HG03175 (cell line): ENCODE data around the gene ROGDI.
A peak's percentile ranks its signal among the peaks of the same experiment; 100 is the strongest.

ENCODE experiments used
- ATAC-seq: cut with Tn5 transposase; IDR thresholded peaks from one replicate; pipeline ENCODE4 v1.9.1; 2021; ENCODE audit warnings: mild to moderate bottlenecking, moderate library complexity; ENCODE audit not compliant: unreplicated experiment

The ROGDI gene

GRCh38 chr16:4801962-4802658, at the start of gene ROGDI:
Gene ROGDI (minus strand): TSS chr16:4802633. CDS start chr16:4802571, 62 bp downstream.
- ATAC-seq, result peak; percentile 45

GRCh38 chr16:4850211-4850610, 47.8 kb upstream of the ROGDI start:
- ATAC-seq, result no peak

GRCh38 chr16:4847774-4848587, 45.5 kb upstream of the ROGDI start:
- peak; percentile 25 for ATAC-seq

GRCh38 chr16:4846901-4847773, 44.7 kb upstream of the ROGDI start, which contains the start of the genes GLYR1 and UBN1:
Gene GLYR1 (minus strand): TSS chr16:4847288. CDS start chr16:4847265, 23 bp downstream.
Gene UBN1 (plus strand): TSS chr16:4847481. CDS start chr16:4852918, 5,437 bp downstream.
- peak; percentile 85 for ATAC-seq

GRCh38 chr16:4846503-4846900, 44.1 kb upstream of the ROGDI start:
- ATAC-seq, result peak; percentile 30

GRCh38 chr16:4840984-4841383, 38.6 kb upstream of the ROGDI start:
- no peak for ATAC-seq

- ATAC-seq, result no peak
These were observed 37.5 kb upstream of the ROGDI start for GRCh38 chr16:4839942-4840341.

- no peak for ATAC-seq
These were observed 35.5 kb upstream of the ROGDI start for GRCh38 chr16:4837733-4838501.

- no peak for ATAC-seq
These were observed 34.3 kb upstream of the ROGDI start for GRCh38 chr16:4836727-4837126.

- ATAC-seq, result no peak
These were observed 31.2 kb upstream of the ROGDI start for GRCh38 chr16:4833584-4833983.

- ATAC-seq, result no peak
These were observed 30.4 kb upstream of the ROGDI start for GRCh38 chr16:4832698-4833343.

- no peak for ATAC-seq
These were observed 29.2 kb upstream of the ROGDI start for GRCh38 chr16:4831616-4832015.

GRCh38 chr16:4830408-4830807, 28.0 kb upstream of the ROGDI start:
- ATAC-seq, result no peak

GRCh38 chr16:4828567-4829321, 26.3 kb upstream of the ROGDI start:
- ATAC-seq, result no peak

- no peak for ATAC-seq
These were observed 24.5 kb upstream of the ROGDI start for GRCh38 chr16:4826980-4827379.

- ATAC-seq, result no peak
These were observed 24.1 kb upstream of the ROGDI start for GRCh38 chr16:4826526-4826925.

- ATAC-seq, result no peak
These were observed 22.8 kb upstream of the ROGDI start for GRCh38 chr16:4825196-4825595.

GRCh38 chr16:4820652-4821051, 18.2 kb upstream of the ROGDI start:
- no peak for ATAC-seq

- no peak for ATAC-seq
These were observed 12.2 kb upstream of the ROGDI start for GRCh38 chr16:4814542-4815173.
